ENCODE results near the gene KCNQ2.

DNA sequence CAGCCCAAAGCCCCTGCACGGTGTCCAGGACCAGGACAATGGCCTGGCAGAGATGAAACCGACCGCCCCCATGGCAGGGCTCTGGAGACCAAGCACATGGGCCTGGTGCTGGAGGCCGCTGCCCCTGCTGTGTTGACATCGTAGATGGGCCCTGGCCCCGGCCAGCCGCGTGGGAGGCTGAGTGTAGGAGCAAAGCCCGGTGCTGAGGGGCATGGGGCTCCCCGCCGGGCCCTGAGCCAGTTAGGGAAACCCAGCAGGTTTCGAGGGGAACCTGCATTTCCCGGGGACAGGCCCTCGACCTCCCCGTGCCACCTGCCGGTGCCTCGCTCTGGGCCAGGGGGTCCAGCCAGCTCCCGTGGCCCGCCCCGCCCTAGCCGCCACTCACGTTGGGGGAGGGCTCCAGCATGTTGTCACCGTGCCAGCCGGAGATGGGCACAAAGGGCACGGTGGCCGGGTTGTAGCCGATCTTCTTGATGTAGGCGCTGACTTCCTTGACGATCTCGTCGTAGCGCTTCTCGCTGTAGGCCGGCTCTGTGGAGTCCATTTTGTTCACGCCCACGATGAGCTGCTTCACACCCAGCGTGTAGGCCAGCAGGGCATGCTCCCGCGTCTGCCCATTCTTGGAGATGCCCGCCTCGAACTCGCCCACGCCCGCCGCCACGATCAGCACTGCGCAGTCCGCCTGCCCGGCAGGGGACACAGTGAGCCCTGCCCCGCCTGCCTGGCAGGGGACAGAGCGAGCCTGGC, 22.1 kb upstream of the KCNQ2 start:
- TF ChIP-seq POLR2AphosphoS5 (IDR thresholded peaks at IDR 0.05) (no peak), POLR2A (IDR thresholded peaks at IDR 0.05) (no peak)
- TF ChIP-seq, protein P1, sequence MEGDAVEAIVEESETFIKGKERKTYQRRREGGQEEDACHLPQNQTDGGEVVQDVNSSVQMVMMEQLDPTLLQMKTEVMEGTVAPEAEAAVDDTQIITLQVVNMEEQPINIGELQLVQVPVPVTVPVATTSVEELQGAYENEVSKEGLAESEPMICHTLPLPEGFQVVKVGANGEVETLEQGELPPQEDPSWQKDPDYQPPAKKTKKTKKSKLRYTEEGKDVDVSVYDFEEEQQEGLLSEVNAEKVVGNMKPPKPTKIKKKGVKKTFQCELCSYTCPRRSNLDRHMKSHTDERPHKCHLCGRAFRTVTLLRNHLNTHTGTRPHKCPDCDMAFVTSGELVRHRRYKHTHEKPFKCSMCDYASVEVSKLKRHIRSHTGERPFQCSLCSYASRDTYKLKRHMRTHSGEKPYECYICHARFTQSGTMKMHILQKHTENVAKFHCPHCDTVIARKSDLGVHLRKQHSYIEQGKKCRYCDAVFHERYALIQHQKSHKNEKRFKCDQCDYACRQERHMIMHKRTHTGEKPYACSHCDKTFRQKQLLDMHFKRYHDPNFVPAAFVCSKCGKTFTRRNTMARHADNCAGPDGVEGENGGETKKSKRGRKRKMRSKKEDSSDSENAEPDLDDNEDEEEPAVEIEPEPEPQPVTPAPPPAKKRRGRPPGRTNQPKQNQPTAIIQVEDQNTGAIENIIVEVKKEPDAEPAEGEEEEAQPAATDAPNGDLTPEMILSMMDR (IDR thresholded peaks at IDR 0.05 in 8 of 11, conservative IDR thresholded peaks at IDR 0.05 in 3 of 11): no peak

Data from spleen (tissue), 7 donors.